Keratinocyte (primary cell): ENCODE data around the gene PUS3.

Experiments
- EZH2 ChIP-seq: IDR thresholded peaks from one replicate; pipeline ENCODE4 v1.6.1; 2012; ENCODE audit warnings: inconsistent platforms, mild to moderate bottlenecking, low read length, moderate library complexity
- TF ChIP-seq, protein P1 (sequence below), 3 experiments: IDR thresholded peaks in 1 of 3; conservative IDR thresholded peaks in 1 of 3; optimal IDR thresholded peaks in 1 of 3; 2 replicates in 2 of 3; 3 replicates in 1 of 3; pipeline versions ENCODE3 to v1.5.1; 2011; ENCODE audit warnings: low read length in 3 of 3, mild to moderate bottlenecking in 3 of 3, moderate library complexity in 2 of 3, control low read depth in 1 of 3, inconsistent platforms in 1 of 3; ENCODE audit not compliant: insufficient read depth in 2 of 3; ENCODE audit errors: extremely low read depth in 1 of 3

DNA sequence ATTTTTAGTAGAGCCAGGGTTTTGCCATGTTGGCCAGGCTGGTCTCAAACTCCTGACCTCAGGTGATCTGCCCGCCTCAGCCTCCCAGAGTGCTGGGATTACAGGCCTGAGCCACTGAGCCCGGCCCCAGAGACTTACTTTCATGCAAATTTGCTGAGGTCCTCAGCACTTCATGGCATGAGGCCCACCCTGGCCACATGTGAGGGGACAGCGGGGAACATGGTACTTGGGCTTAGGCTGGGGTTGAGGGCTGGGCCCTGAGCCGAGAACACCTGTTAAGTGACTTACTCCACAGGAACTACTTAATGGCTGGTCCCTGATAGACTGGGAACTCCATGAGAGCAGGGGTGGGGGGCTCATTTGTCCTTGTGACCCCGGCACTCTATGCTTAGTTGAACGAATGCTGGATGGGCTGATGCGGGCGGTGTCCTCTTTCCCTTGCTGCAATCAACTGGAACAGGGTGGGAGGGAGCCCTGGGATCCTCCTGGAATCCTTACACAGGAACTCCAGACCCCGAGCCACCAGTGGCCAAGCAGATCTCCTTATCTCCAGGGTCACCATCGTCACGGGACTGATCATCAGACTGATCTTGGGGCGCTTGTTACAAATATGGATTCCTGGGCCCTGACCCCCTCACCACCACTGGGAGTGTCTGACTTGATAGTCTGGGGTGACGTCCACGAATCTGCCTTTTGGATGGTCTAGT, 43.9 kb upstream of the PUS3 start:
- TF ChIP-seq, protein P1, sequence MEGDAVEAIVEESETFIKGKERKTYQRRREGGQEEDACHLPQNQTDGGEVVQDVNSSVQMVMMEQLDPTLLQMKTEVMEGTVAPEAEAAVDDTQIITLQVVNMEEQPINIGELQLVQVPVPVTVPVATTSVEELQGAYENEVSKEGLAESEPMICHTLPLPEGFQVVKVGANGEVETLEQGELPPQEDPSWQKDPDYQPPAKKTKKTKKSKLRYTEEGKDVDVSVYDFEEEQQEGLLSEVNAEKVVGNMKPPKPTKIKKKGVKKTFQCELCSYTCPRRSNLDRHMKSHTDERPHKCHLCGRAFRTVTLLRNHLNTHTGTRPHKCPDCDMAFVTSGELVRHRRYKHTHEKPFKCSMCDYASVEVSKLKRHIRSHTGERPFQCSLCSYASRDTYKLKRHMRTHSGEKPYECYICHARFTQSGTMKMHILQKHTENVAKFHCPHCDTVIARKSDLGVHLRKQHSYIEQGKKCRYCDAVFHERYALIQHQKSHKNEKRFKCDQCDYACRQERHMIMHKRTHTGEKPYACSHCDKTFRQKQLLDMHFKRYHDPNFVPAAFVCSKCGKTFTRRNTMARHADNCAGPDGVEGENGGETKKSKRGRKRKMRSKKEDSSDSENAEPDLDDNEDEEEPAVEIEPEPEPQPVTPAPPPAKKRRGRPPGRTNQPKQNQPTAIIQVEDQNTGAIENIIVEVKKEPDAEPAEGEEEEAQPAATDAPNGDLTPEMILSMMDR (optimal IDR thresholded peaks at IDR 0.05 in 1 of 3, IDR thresholded peaks at IDR 0.05 in 1 of 3, conservative IDR thresholded peaks at IDR 0.05 in 1 of 3; ENCODE audit: extremely low read depth in 1 of 3, insufficient read depth in 2 of 3, low read length in 3 of 3): no peak
- TF ChIP-seq EZH2: no peak
